ENCODE results near the gene MYO10. TPM values are rescaled to one million over a fixed set of nuclear protein-coding genes. Genes with fewer than 3 reads are reported as not detected.

MYO10 gene
- total and polyA plus RNA-seq, 2 experiments from 2014 or later = 8.2 to 9.3 TPM

DNA sequence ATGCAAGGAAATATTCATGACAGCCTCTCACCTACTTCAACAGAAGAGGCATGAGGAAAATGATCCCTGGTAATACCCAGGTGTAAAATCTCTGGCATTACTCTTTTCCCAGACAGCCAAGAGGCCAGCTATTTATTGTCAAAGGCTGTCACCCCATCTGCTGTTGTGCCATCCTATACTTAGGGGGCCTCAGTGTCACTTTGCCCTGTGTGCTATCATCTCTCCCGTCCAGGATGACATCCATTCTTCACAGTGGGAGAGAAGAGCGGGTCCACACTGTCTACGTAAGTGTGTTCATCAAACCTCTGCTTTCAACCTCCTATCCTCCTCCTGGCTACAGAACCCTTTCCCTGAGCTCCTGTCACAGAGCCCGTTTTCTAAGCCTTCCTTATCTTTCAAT, 82.6 kb downstream of the MYO10 start:
- Histone ChIP-seq H3K27me3 (no peaks in the 10 kb centered on the region), H3K36me3 (no peaks in the 10 kb centered on the region), H3K4me3 (no peak overlapping the region), H3K9me3 (ENCODE audit: low read depth) (no peaks in the 10 kb centered on the region), H3K4me1 (ENCODE audit: low read depth) (peaks cover 15% of the 10 kb centered on the region), H3K27ac (no peak overlapping the region)
- DNase-seq (ENCODE audit: low read depth in 1 of 2, low spot score in 1 of 2) = no peak
- no peak for TF ChIP-seq CTCF (IDR thresholded peaks at IDR 0.05; ENCODE audit: low read depth, low read length)

- Histone ChIP-seq H3K27ac (no peak overlapping the region), H3K36me3 (no peaks in the 10 kb centered on the region), H3K27me3 (no peaks in the 10 kb centered on the region), H3K9me3 (ENCODE audit: low read depth) (no peaks in the 10 kb centered on the region), H3K4me1 (ENCODE audit: low read depth) (peaks cover 9% of the 10 kb centered on the region), H3K4me3 (no peak overlapping the region)
- no peak for TF ChIP-seq CTCF (IDR thresholded peaks at IDR 0.05; ENCODE audit: low read depth, low read length)
- no peak for DNase-seq (ENCODE audit: low read depth in 1 of 2, low spot score in 1 of 2)
Observed at GRCh38 chr5:16852251-16853005, 83.7 kb downstream of the MYO10 start.

- H3K4me1 ChIP-seq (ENCODE audit: low read depth) = no peaks in the 10 kb centered on the region
- no peak for DNase-seq (ENCODE audit: low read depth in 1 of 2, low spot score in 1 of 2)
- no peak for TF ChIP-seq CTCF (IDR thresholded peaks at IDR 0.05; ENCODE audit: low read depth, low read length)
- no peak overlapping the region for H3K27ac ChIP-seq
- H3K27me3 ChIP-seq = no peaks in the 10 kb centered on the region
- H3K36me3 ChIP-seq = no peaks in the 10 kb centered on the region
- H3K4me3 ChIP-seq = no peak overlapping the region
- H3K9me3 ChIP-seq (ENCODE audit: low read depth) = no peaks in the 10 kb centered on the region
Observed at GRCh38 chr5:16849775-16850174, 86.3 kb downstream of the MYO10 start.

GRCh38 chr5:16849181-16849580, 86.9 kb downstream of the MYO10 start:
- no peak overlapping the region for H3K27ac ChIP-seq
- H3K27me3 ChIP-seq = no peaks in the 10 kb centered on the region
- no peak overlapping the region for H3K4me3 ChIP-seq
- H3K9me3 ChIP-seq (ENCODE audit: low read depth) = no peaks in the 10 kb centered on the region
- no peaks in the 10 kb centered on the region for H3K4me1 ChIP-seq (ENCODE audit: low read depth)
- DNase-seq (ENCODE audit: low read depth in 1 of 2, low spot score in 1 of 2) = no peak
- no peak for TF ChIP-seq CTCF (IDR thresholded peaks at IDR 0.05; ENCODE audit: low read depth, low read length)
- H3K36me3 ChIP-seq = no peaks in the 10 kb centered on the region

- DNase-seq (ENCODE audit: low read depth in 1 of 2, low spot score in 1 of 2) = no peak
Observed at GRCh38 chr5:16844952-16845351, 91.1 kb downstream of the MYO10 start.

More at GRCh38 chr5:16844952-16845351, 91.1 kb downstream of the MYO10 start:
- H3K4me1 ChIP-seq (ENCODE audit: low read depth) = peaks cover 14% of the 10 kb centered on the region
- no peaks in the 10 kb centered on the region for H3K27me3 ChIP-seq
- peak; percentile 7 for TF ChIP-seq CTCF (IDR thresholded peaks at IDR 0.05; ENCODE audit: low read depth, low read length)
- no peak overlapping the region for H3K4me3 ChIP-seq
- no peaks in the 10 kb centered on the region for H3K9me3 ChIP-seq (ENCODE audit: low read depth)
- no peaks in the 10 kb centered on the region for H3K36me3 ChIP-seq
- no peak overlapping the region for H3K27ac ChIP-seq

All from cardiac muscle cell (in vitro differentiated cells and primary cell).